HCT116 (cell line): ENCODE data around the gene PANK4. TPM values are rescaled to one million over a fixed set of nuclear protein-coding genes. Genes with fewer than 3 reads are reported as not detected.
"Not testable (repeated sequence)": the region's sequence is repeated elsewhere in the genome, so short reads cannot be mapped to it uniquely, and the experiment has no call there.

Source experiments
- ATAC-seq: fragments of 200-7000 bp; cut with Tn5 transposase; 2 replicates; pipeline ENCODE4 v1.9.1; 2020; ENCODE audit warnings: mild to moderate bottlenecking, moderate library complexity
- BruUV-seq: library from RNA; stranded (reverse); fragments of 400-500 nt; replicated peaks from 2 replicates; lab custom pipeline; 2021; lab: Mats Ljungman, UMichigan
- CTCF ChIA-PET: fragments of 300-600 bp; sonication (Branson Sonifier 250); formaldehyde crosslinking; loops from one replicate; lab custom pipeline; 2021; ENCODE audit warnings: antibody characterized with exemption; lab: Charles Lee
- POLR2A ChIA-PET: fragments of 300-600, 350-600 bp; sonication (Branson Sonifier 250); formaldehyde crosslinking; loops from one replicate; lab custom pipeline; 2021; ENCODE audit warnings: antibody characterized with exemption; lab: Charles Lee
- RAD21 ChIA-PET, 2 experiments: fragments of 300-600 bp; sonication (Branson Sonifier 250); formaldehyde crosslinking; loops; one replicate each; lab custom pipeline; 2023; ENCODE audit warnings: low total read pairs in 2 of 2; ENCODE audit not compliant: uncharacterized antibody in 2 of 2, unreplicated experiment in 2 of 2, low non-redundant PET in 1 of 2; lab: Charles Lee
- DNase-seq: peaks from one replicate; pipeline ENCODE4 v3.0.0-alpha.2; 2010; ENCODE audit warnings: low read depth, low spot score
- H2AFZ ChIP-seq: fragments of 200-600 bp; shearing (Covaris generic), sonication (generic); 2 replicates; pipeline ENCODE4 v1.6.1; 2017; ENCODE audit warnings: low read depth, mixed run types, mixed read lengths, antibody characterized with exemption, low read length; ENCODE audit not compliant: poor library complexity, severe bottlenecking
- H3K27ac ChIP-seq: 2 replicates; pipeline ENCODE4 v1.5.1; 2012; ENCODE audit warnings: low read depth, low read length
- H3K27me3 ChIP-seq: fragments of 200-600 bp; sonication (generic); 2 replicates; pipeline ENCODE4 v1.6.1; 2016; ENCODE audit warnings: mixed run types, low read length, mixed read lengths; ENCODE audit not compliant: insufficient read depth
- H3K36me3 ChIP-seq, 2 experiments: fragments of 200-500 bp in 1 of 2; fragments of 200-600 bp in 1 of 2; sonication (Bioruptor generic) in 1 of 2; sonication (generic) in 1 of 2; 2 replicates each; pipeline versions ENCODE4 v1.5.1 to v1.6.1; 2014 to 2016; ENCODE audit warnings: low read length in 2 of 2, inconsistent platforms in 1 of 2, mixed read lengths in 1 of 2, mixed run types in 1 of 2; ENCODE audit not compliant: insufficient read depth in 2 of 2, control insufficient read depth in 1 of 2
- H3K4me1 ChIP-seq, 2 experiments: fragments of 200-600 bp in 1 of 2; sonication (generic) in 1 of 2; 2 replicates each; pipeline versions ENCODE4 v1.5.1 to v1.6.1; 2012 to 2017; ENCODE audit warnings: low read length in 2 of 2, inconsistent platforms in 1 of 2, mild to moderate bottlenecking in 1 of 2, mixed read lengths in 1 of 2, mixed run types in 1 of 2, moderate library complexity in 1 of 2; ENCODE audit not compliant: insufficient read depth in 2 of 2, control insufficient read depth in 1 of 2
- H3K4me2 ChIP-seq: fragments of 200-600 bp; sonication (generic); 2 replicates; pipeline ENCODE4 v1.6.1; 2017; ENCODE audit warnings: mixed run types, low read length, mixed read lengths
- H3K4me3 ChIP-seq, 2 experiments: fragments of 200-600 bp in 1 of 2; sonication (generic) in 1 of 2; replicated peaks in 1 of 2; 2 replicates each; pipeline ENCODE4 v1.5.1; 2011 to 2016; ENCODE audit warnings: low read length in 2 of 2, control low read depth in 1 of 2, low read depth in 1 of 2, mild to moderate bottlenecking in 1 of 2, mixed read lengths in 1 of 2, mixed run types in 1 of 2
- H3K79me2 ChIP-seq: fragments of 200-600 bp; sonication (generic); 2 replicates; pipeline ENCODE4 v1.6.1; 2017; ENCODE audit warnings: mild to moderate bottlenecking, mixed run types, low read length, moderate library complexity, mixed read lengths; ENCODE audit not compliant: insufficient read depth
- H3K9ac ChIP-seq: fragments of 200-600 bp; sonication (generic); 2 replicates; pipeline ENCODE4 v1.6.1; 2016; ENCODE audit warnings: low read length, mixed read lengths
- H3K9me2 ChIP-seq: fragments of 200-600 bp; sonication (generic), shearing (Covaris generic); 2 replicates; pipeline ENCODE4 v1.6.1; 2017; ENCODE audit warnings: mixed run types, mild to moderate bottlenecking, moderate library complexity; ENCODE audit not compliant: insufficient read depth
- H3K9me3 ChIP-seq, 2 experiments: fragments of 200-500 bp in 1 of 2; fragments of 200-600 bp in 1 of 2; sonication (Bioruptor generic) in 1 of 2; sonication (generic) in 1 of 2; 2 replicates each; pipeline ENCODE4 v1.6.1; 2014 to 2017; ENCODE audit warnings: low read length in 2 of 2, mixed read lengths in 2 of 2, inconsistent platforms in 1 of 2, low read depth in 1 of 2, mild to moderate bottlenecking in 1 of 2, mixed run types in 1 of 2, moderate library complexity in 1 of 2; ENCODE audit not compliant: control insufficient read depth in 1 of 2, insufficient read depth in 1 of 2
- H4K20me1 ChIP-seq: fragments of 200-600 bp; sonication (generic), shearing (Covaris generic); 2 replicates; pipeline ENCODE4 v1.6.1; 2017; ENCODE audit warnings: mixed run types, mild to moderate bottlenecking, moderate library complexity; ENCODE audit not compliant: insufficient read depth
- ATF3 ChIP-seq: IDR thresholded peaks from 2 replicates; pipeline ENCODE4 v1.6.1; 2012
- CBX3 ChIP-seq: IDR thresholded peaks from 2 replicates; pipeline ENCODE4 v1.6.1; 2012; ENCODE audit warnings: low read depth
- EZH2 ChIP-seq: fragments of 200-600 bp; sonication (generic); IDR thresholded peaks from 2 replicates; pipeline ENCODE4 v1.6.1; 2017; ENCODE audit warnings: antibody characterized with exemption, mixed run types
- FOSL1 ChIP-seq: IDR thresholded peaks from 2 replicates; pipeline ENCODE4 v1.6.1; 2012; ENCODE audit warnings: low read depth
- JUND ChIP-seq: IDR thresholded peaks from 2 replicates; pipeline ENCODE4 v1.6.1; 2012
- MAX ChIP-seq: IDR thresholded peaks from 2 replicates; pipeline ENCODE4 v1.6.1; 2012
- POLR2A ChIP-seq: IDR thresholded peaks from 2 replicates; pipeline ENCODE4 v1.7.0; 2011; ENCODE audit warnings: borderline replicate concordance; ENCODE audit not compliant: insufficient read depth, insufficient read length; ENCODE audit errors: extremely low read depth
- POLR2AphosphoS5 ChIP-seq: IDR thresholded peaks from 2 replicates; pipeline ENCODE4 v1.6.1; 2011; ENCODE audit warnings: mild to moderate bottlenecking, low read depth, low read length, moderate library complexity
- RAD21 ChIP-seq: IDR thresholded peaks from 2 replicates; pipeline ENCODE4 v1.6.1; 2012; ENCODE audit warnings: low read depth, mild to moderate bottlenecking
- REST ChIP-seq: IDR thresholded peaks from 2 replicates; pipeline ENCODE4 v1.6.1; 2012; ENCODE audit warnings: low read depth
- SIN3A ChIP-seq: IDR thresholded peaks from 2 replicates; pipeline ENCODE4 v1.6.1; 2012; ENCODE audit warnings: low read depth
- SP1 ChIP-seq: IDR thresholded peaks from 2 replicates; pipeline ENCODE4 v1.6.1; 2012; ENCODE audit warnings: low read depth
- YY1 ChIP-seq: IDR thresholded peaks from 2 replicates; pipeline ENCODE4 v1.6.1; 2011; ENCODE audit warnings: low read length, low read depth, moderate library complexity, mild to moderate bottlenecking; ENCODE audit not compliant: insufficient replicate concordance; ENCODE audit errors: extremely low read depth
- ZFX ChIP-seq: fragments of 450-650 bp; IDR thresholded peaks from 2 replicates; pipeline ENCODE4 v1.6.1; 2017
- intact Hi-C: fragments of 100-400 bp; cut with micrococcal nuclease; formaldehyde crosslinking; loops from 2 replicates; pipeline ENCODE4 v1.10.0; 2022
- total RNA-seq: library from RNA; stranded (reverse); gene quantifications from one replicate; pipeline ENCODE4 v1.2.1, GENCODE V29; 2021; ENCODE audit not compliant: unreplicated experiment

PANK4 gene
- total RNA-seq, 1 experiment from 2014 or later = 38.5 TPM

GRCh38 chr1:2569060-2569459 lies 42.7 kb upstream of the PANK4 start:
- ChIA-PET POLR2A (no interaction called here), CTCF (no interaction called here), RAD21 (no interaction called here)
- H3K4me1 ChIP-seq = no peaks in the 10 kb centered on the region
- no peak overlapping the region for H3K4me2 ChIP-seq
- no peaks in the 10 kb centered on the region for H3K27me3 ChIP-seq
- intact Hi-C loops = no loop called here
- TF ChIP-seq ATF3 (no peak), JUND (no peak), POLR2A (no peak), POLR2AphosphoS5 (no peak), REST (no peak), ZFX (no peak), SIN3A (no peak), FOSL1 (no peak), CBX3 (no peak), RAD21 (no peak), SP1 (no peak), MAX (no peak), YY1 (no peak), EZH2 (no peak)
- H3K9me3 ChIP-seq = no peaks in the 10 kb centered on the region; a peak in 1 of 4 replicates
- DNase-seq (no peak), ATAC-seq (no peak)
- no peaks in the 10 kb centered on the region for H3K36me3 ChIP-seq
- H3K4me3 ChIP-seq = no peak overlapping the region
- no peak overlapping the region for H3K27ac ChIP-seq
- no peak overlapping the region for H2AFZ ChIP-seq
- H4K20me1 ChIP-seq = no peaks in the 10 kb centered on the region
- no peaks in the 10 kb centered on the region for H3K79me2 ChIP-seq
- H3K9me2 ChIP-seq = no peaks in the 10 kb centered on the region
- no peak overlapping the region for H3K9ac ChIP-seq
- BruUV-seq = no TSS peak

- H3K27me3 ChIP-seq, ATAC-seq, H3K79me2 ChIP-seq, H3K36me3 ChIP-seq, H3K9ac ChIP-seq, H2AFZ ChIP-seq, POLR2A ChIA-PET, CTCF ChIA-PET, H4K20me1 ChIP-seq, BruUV-seq, H3K27ac ChIP-seq, RAD21 ChIA-PET, H3K4me3 ChIP-seq, H3K9me2 ChIP-seq, H3K4me1 ChIP-seq, H3K4me2 ChIP-seq, H3K9me3 ChIP-seq, intact Hi-C loops, DNase-seq: not testable (repeated sequence)
Measured at GRCh38 chr1:2568187-2568816, 41.9 kb upstream of the PANK4 start.
